ENCODE measurements around the gene FIG4.

Gene FIG4

GRCh38 chr6:109874621-109875020 is 183.5 kb downstream of the FIG4 start:
- H3K4me1 ChIP-seq (ENCODE audit: insufficient read depth, low read length), result no peaks in the 10 kb centered on the region

More at GRCh38 chr6:109874621-109875020, 183.5 kb downstream of the FIG4 start:
- H3K27me3 ChIP-seq (ENCODE audit: control insufficient read depth in 1 of 2, insufficient read depth in 2 of 2, low read length in 2 of 2), result no peaks in the 10 kb centered on the region
- no peaks in the 10 kb centered on the region for H3K9me3 ChIP-seq (ENCODE audit: low read length)
- H3K27ac ChIP-seq (ENCODE audit: low read depth, low read length), result no peak overlapping the region
- H3K9ac ChIP-seq (ENCODE audit: low read length), result no peak overlapping the region
- no peaks in the 10 kb centered on the region for H3K36me3 ChIP-seq (ENCODE audit: insufficient read depth, low read length)
- H3K4me3 ChIP-seq (ENCODE audit: low read depth in 1 of 2, low read length in 2 of 2), result no peak overlapping the region
